H1 (cell line): Measurements from ENCODE around the gene AKR1B1. TPM values are rescaled to one million over a fixed set of nuclear protein-coding genes. Genes with fewer than 3 reads are reported as not detected.

Experiments used
- CTCF ChIA-PET: fragments of 300-600 bp; sonication (Branson Sonifier 250); formaldehyde crosslinking; loops from one replicate; lab custom pipeline; 2021; ENCODE audit not compliant: partially characterized antibody; lab: Charles Lee
- POLR2A ChIA-PET: fragments of 300-600 bp; sonication (Branson Sonifier 250); formaldehyde crosslinking; loops from one replicate; lab custom pipeline; 2021; ENCODE audit warnings: inconsistent platforms; ENCODE audit not compliant: partially characterized antibody; lab: Charles Lee
- DNase-seq, 2 experiments: peaks; one replicate each; pipeline versions ENCODE4 v3.0.0 to v3.0.0-alpha.2; 2010 to 2022; ENCODE audit warnings: low spot score in 2 of 2, low read depth in 1 of 2, mixed read lengths in 1 of 2
- FAIRE-seq: peaks from 2 replicates; lab custom pipeline; 2011; peaks lifted over from hg19 to GRCh38; lab: Jason Lieb, UNC
- H2AFZ ChIP-seq: 2 replicates; pipeline ENCODE4 v1.8.1; 2012; ENCODE audit warnings: low read length, inconsistent platforms
- H2AK5ac ChIP-seq: 2 replicates; pipeline ENCODE4 v1.6.1; 2013; ENCODE audit warnings: low read depth, low read length
- H2BK120ac ChIP-seq: replicated peaks from 2 replicates; pipeline ENCODE3; 2013; ENCODE audit warnings: low read depth, low read length, inconsistent platforms
- H2BK12ac ChIP-seq: 2 replicates; pipeline ENCODE4 v1.6.1; 2013; ENCODE audit warnings: low read depth, low read length
- H2BK15ac ChIP-seq: 2 replicates; pipeline ENCODE4 v1.6.1; 2013; ENCODE audit warnings: low read length
- H2BK20ac ChIP-seq: 2 replicates; pipeline ENCODE4 v1.6.1; 2013; ENCODE audit warnings: low read length
- H2BK5ac ChIP-seq: 2 replicates; pipeline ENCODE4 v1.6.1; 2013; ENCODE audit warnings: low read depth, low read length
- H3K14ac ChIP-seq: 2 replicates; pipeline ENCODE4 v1.6.1; 2013; ENCODE audit warnings: inconsistent platforms; ENCODE audit not compliant: insufficient read length
- H3K18ac ChIP-seq: 2 replicates; pipeline ENCODE4 v1.6.1; 2013; ENCODE audit warnings: low read length; ENCODE audit errors: extremely low read depth
- H3K23ac ChIP-seq: 2 replicates; pipeline ENCODE4 v1.6.1; 2013; ENCODE audit warnings: inconsistent platforms; ENCODE audit not compliant: insufficient read length
- H3K23me2 ChIP-seq: 2 replicates; pipeline ENCODE4 v1.6.1; 2013; ENCODE audit warnings: low read depth, low read length
- H3K27ac ChIP-seq: 2 replicates; pipeline ENCODE4 v1.6.1; 2011; ENCODE audit warnings: low read depth, low read length, inconsistent platforms
- H3K27me3 ChIP-seq, 4 experiments: replicated peaks in 1 of 4; 1 replicate in 1 of 4; 2 replicates in 3 of 4; pipeline versions ENCODE4 v1.6.1 to v1.8.1; 2011 to 2013; ENCODE audit warnings: low read length in 3 of 4, mild to moderate bottlenecking in 3 of 4, inconsistent platforms in 2 of 4, mixed read lengths in 2 of 4, moderate library complexity in 1 of 4; ENCODE audit not compliant: control insufficient read depth in 3 of 4, insufficient read depth in 3 of 4; ENCODE audit errors: extremely low read depth in 1 of 4
- H3K36me3 ChIP-seq, 4 experiments: 2 replicates each; pipeline versions ENCODE4 v1.6.1 to v1.8.1; 2011 to 2013; ENCODE audit warnings: mild to moderate bottlenecking in 4 of 4, low read length in 3 of 4, moderate library complexity in 2 of 4, control low read depth in 1 of 4, inconsistent platforms in 1 of 4; ENCODE audit not compliant: insufficient read depth in 4 of 4, control insufficient read depth in 2 of 4
- H3K4ac ChIP-seq: replicated peaks from 2 replicates; pipeline ENCODE3; 2013; ENCODE audit warnings: low read length, low read depth, mixed read lengths, inconsistent platforms; ENCODE audit not compliant: insufficient read length
- H3K4me1 ChIP-seq, 4 experiments: replicated peaks in 1 of 4; 1 replicate in 1 of 4; 2 replicates in 3 of 4; pipeline versions ENCODE4 v1.6.1 to v1.8.1; 2011 to 2013; ENCODE audit warnings: low read length in 3 of 4, inconsistent platforms in 2 of 4, mixed read lengths in 1 of 4; ENCODE audit not compliant: insufficient read depth in 4 of 4, control insufficient read depth in 3 of 4
- H3K4me2 ChIP-seq, 2 experiments: 2 replicates each; pipeline versions ENCODE4 v1.6.1 to v1.8.1; 2011 to 2013; ENCODE audit warnings: low read depth in 2 of 2, low read length in 2 of 2, control low read depth in 1 of 2, inconsistent platforms in 1 of 2, mild to moderate bottlenecking in 1 of 2; ENCODE audit not compliant: insufficient read depth in 1 of 2
- H3K4me3 ChIP-seq, 4 experiments: fragments of 200-600, 300-600 bp in 1 of 4; sonication (generic), shearing (Covaris generic), sonication (Bioruptor Twin) in 1 of 4; 2 replicates each; pipeline versions ENCODE4 v1.5.1 to v1.8.1; 2011 to 2016; ENCODE audit warnings: low read length in 4 of 4, low read depth in 3 of 4, control low read depth in 2 of 4, inconsistent platforms in 2 of 4, mild to moderate bottlenecking in 2 of 4, mixed read lengths in 1 of 4, moderate library complexity in 1 of 4; ENCODE audit not compliant: insufficient read depth in 2 of 4; ENCODE audit errors: extremely low read depth in 1 of 4
- H3K56ac ChIP-seq: replicated peaks from 2 replicates; pipeline ENCODE3; 2013; ENCODE audit warnings: low read depth, mild to moderate bottlenecking, mixed read lengths, low read length, inconsistent platforms; ENCODE audit not compliant: insufficient read length
- H3K79me1 ChIP-seq: 2 replicates; pipeline ENCODE4 v1.6.1; 2013; ENCODE audit warnings: low read depth, low read length, control low read depth
- H3K79me2 ChIP-seq, 2 experiments: 2 replicates each; pipeline versions ENCODE4 v1.6.1 to v1.8.1; 2012 to 2013; ENCODE audit warnings: low read length in 2 of 2, mild to moderate bottlenecking in 2 of 2, inconsistent platforms in 1 of 2; ENCODE audit not compliant: insufficient read depth in 2 of 2, control insufficient read depth in 1 of 2
- H3K9ac ChIP-seq, 4 experiments: replicated peaks in 1 of 4; 1 replicate in 1 of 4; 2 replicates in 3 of 4; pipeline versions ENCODE4 v1.6.1 to v1.8.1; 2011 to 2013; ENCODE audit warnings: low read depth in 3 of 4, low read length in 3 of 4, control low read depth in 2 of 4, mild to moderate bottlenecking in 2 of 4, moderate library complexity in 2 of 4, inconsistent platforms in 1 of 4; ENCODE audit errors: extremely low read depth in 1 of 4
- H3K9me3 ChIP-seq, 2 experiments: 2 replicates each; pipeline versions ENCODE4 v1.6.1 to v1.8.1; 2012 to 2013; ENCODE audit warnings: mild to moderate bottlenecking in 2 of 2, moderate library complexity in 2 of 2, control low read depth in 1 of 2, inconsistent platforms in 1 of 2, low read depth in 1 of 2, low read length in 1 of 2, mixed read lengths in 1 of 2; ENCODE audit not compliant: insufficient read depth in 2 of 2
- H4K20me1 ChIP-seq, 2 experiments: replicated peaks in 1 of 2; 2 replicates each; pipeline versions ENCODE3 to v1.8.1; 2011 to 2013; ENCODE audit warnings: inconsistent platforms in 2 of 2, low read length in 2 of 2, mild to moderate bottlenecking in 1 of 2; ENCODE audit not compliant: insufficient read depth in 2 of 2, control insufficient read depth in 1 of 2
- H4K5ac ChIP-seq: 2 replicates; pipeline ENCODE4 v1.6.1; 2013; ENCODE audit warnings: low read length, low read depth, mixed read lengths, inconsistent platforms; ENCODE audit not compliant: insufficient read length
- H4K8ac ChIP-seq: 2 replicates; pipeline ENCODE4 v1.8.0; 2013; ENCODE audit warnings: mild to moderate bottlenecking, moderate library complexity, low read length, inconsistent platforms; ENCODE audit not compliant: insufficient read depth; ENCODE audit errors: extremely low read depth
- H4K91ac ChIP-seq: replicated peaks from 2 replicates; pipeline ENCODE3; 2013; ENCODE audit warnings: low read length, mixed read lengths, inconsistent platforms; ENCODE audit not compliant: insufficient read length
- RAD21 ChIP-seq, 2 experiments: IDR thresholded peaks in 1 of 2; conservative IDR thresholded peaks in 1 of 2; 2 replicates each; pipeline ENCODE4 v1.6.1; 2011; ENCODE audit warnings: low read depth in 2 of 2, low read length in 2 of 2, improper control_type of control experiment in 1 of 2, inconsistent platforms in 1 of 2, mild to moderate bottlenecking in 1 of 2, moderate library complexity in 1 of 2
- SUZ12 ChIP-seq: fragments of 200-600 bp; sonication (generic); IDR thresholded peaks from 2 replicates; pipeline ENCODE4 v1.6.1; 2012; ENCODE audit warnings: mild to moderate bottlenecking, inconsistent platforms, low read length, moderate library complexity, mixed read lengths
- WGBS, 2 experiments: shearing (Covaris generic) in 1 of 2; methylation state at CpG; one replicate each; pipeline versions ENCODE4 v1.1.6 to v1.1.7; 2013 to 2015; ENCODE audit warnings: low lambda C conversion rate in 2 of 2, mixed read lengths in 2 of 2, inconsistent platforms in 1 of 2, low coverage in 1 of 2, missing lambda C conversion rate in 1 of 2; ENCODE audit not compliant: insufficient replicate concordance in 2 of 2, insufficient coverage in 1 of 2, insufficient read length in 1 of 2; ENCODE audit errors: extremely low coverage in 1 of 2, missing lambda C conversion rate in 1 of 2; 5-methylcytosine and 5-hydroxymethylcytosine counted together
- polyA plus RNA-seq, 7 experiments: library from polyadenylated mRNA; depleted of rRNA in 3 of 7; stranded (reverse) in 5 of 7; unstranded in 2 of 7; fragments of >200 nt in 5 of 7; fragments of 200-250 nt in 2 of 7; gene quantifications; 1 replicate in 5 of 7; 2 replicates in 1 of 7; 4 replicates in 1 of 7; pipeline versions ENCODE4 v1.2.1 to v1.2.3, GENCODE V29; 2011 to 2013; ENCODE audit warnings: missing spikeins in 2 of 7, mixed read lengths in 2 of 7
- total RNA-seq: library from RNA; stranded (reverse); fragmentation: NEBNext Ultra II Directional; extraction: Animal tissue kit (Norgen Biotek cat#: 25700); gene quantifications from 2 replicates; pipeline ENCODE4 v1.2.1, GENCODE V29; 2021

AKR1B1 gene
- total and polyA plus RNA-seq, 2 of the 8 experiments (the other 6 are each of a cell fraction or from before 2014, with no cell fraction given) = 195 to 273 TPM

DNA sequence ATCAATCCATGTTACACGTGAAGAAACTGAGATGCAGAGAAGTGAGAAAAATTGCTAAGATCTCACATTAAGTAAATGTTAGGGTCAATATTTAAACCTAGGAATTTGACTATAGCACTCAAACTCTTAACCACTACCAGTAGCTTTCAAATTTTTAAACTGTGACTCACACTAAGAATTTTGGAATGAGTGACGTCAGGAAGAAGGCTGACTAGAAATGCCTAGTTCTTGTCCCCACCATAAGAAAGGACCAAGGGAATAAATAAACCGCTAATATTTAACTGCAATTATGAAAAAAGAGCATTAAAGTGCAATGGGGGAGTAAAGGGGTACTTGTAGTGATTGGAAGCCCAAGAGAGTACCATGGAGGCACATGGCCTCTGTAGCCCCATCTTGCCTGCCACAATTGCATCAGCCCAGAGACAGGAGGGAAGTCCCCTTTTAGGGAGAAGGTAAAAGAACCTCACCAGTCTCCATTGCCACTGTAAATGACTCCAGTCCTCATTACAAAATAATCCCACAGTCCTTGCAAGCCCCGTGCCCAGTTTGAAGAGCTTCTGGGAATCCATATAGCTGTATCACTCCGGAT is 3.5 kb upstream of the AKR1B1 start:
- H4K20me1 ChIP-seq = peaks cover 0 to 1% of the 10 kb centered on the region in 2 experiments
- no peak overlapping the region for H3K9ac ChIP-seq
- DNase-seq (no peak), FAIRE-seq (no peak)
- H3K14ac ChIP-seq = no peak overlapping the region
- no peak overlapping the region for H2AK5ac ChIP-seq
- peaks cover 4% of the 10 kb centered on the region; the same call in 1 of the 2 replicates for H3K23me2 ChIP-seq
- H2BK12ac ChIP-seq = no peak overlapping the region
- H3K4me1 ChIP-seq = peaks cover 0 to 4% (median 1%) of the 10 kb centered on the region in 4 experiments; a peak in 4 of 7 replicates
- no peaks in the 10 kb centered on the region for H3K9me3 ChIP-seq
- WGBS, 2 experiments = 86% methylated on average over 5 of the region's 5 CpGs; no CpG with 5 or more reads in 1 of the 2 experiments
- H3K4me3 ChIP-seq = no peak overlapping the region
- H3K36me3 ChIP-seq = no peaks in the 10 kb centered on the region
- H3K18ac ChIP-seq = no peak overlapping the region
- no peak overlapping the region for H4K91ac ChIP-seq
- no peak overlapping the region for H2AFZ ChIP-seq
- H3K23ac ChIP-seq = no peak overlapping the region
- POLR2A ChIA-PET = no interaction called here
- no peak overlapping the region for H3K4me2 ChIP-seq
- peaks cover 0 to 2% (median 0%) of the 10 kb centered on the region in 4 experiments; a peak in 2 of 7 replicates for H3K27me3 ChIP-seq
- H2BK20ac ChIP-seq = no peak overlapping the region
- H3K4ac ChIP-seq = no peak overlapping the region
- no peak overlapping the region for H4K5ac ChIP-seq
- no peak overlapping the region for H4K8ac ChIP-seq
- no peak overlapping the region for H3K27ac ChIP-seq
- no peak overlapping the region for H2BK120ac ChIP-seq
- H3K79me2 ChIP-seq = peaks cover 0 to 7% of the 10 kb centered on the region in 2 experiments; a peak in 2 of 4 replicates
- H2BK5ac ChIP-seq = no peak overlapping the region
- no peak overlapping the region for H2BK15ac ChIP-seq
- CTCF ChIA-PET = interaction anchor here (1.1 to 2.5 kb wide), 4 partner anchors 15 to 52 kb away, joined by 3 to 10 read pairs (median 6); no protein-coding TSS in a partner anchor
- no peaks in the 10 kb centered on the region; the same call in 1 of the 2 replicates for H3K79me1 ChIP-seq
- no peak overlapping the region for H3K56ac ChIP-seq
- TF ChIP-seq SUZ12 (no peak), RAD21 (IDR thresholded peaks at IDR 0.05 in 1 of 2, conservative IDR thresholded peaks at IDR 0.05 in 1 of 2; ENCODE audit: low read depth in 2 of 2, low read length in 2 of 2) (no peak)
